Measurements from ENCODE around the gene KCNJ18.
"Not testable (repeated sequence)": the region's sequence is repeated elsewhere in the genome, so short reads cannot be mapped to it uniquely, and the experiment has no call there.

GRCh38 chr17:21706546-21706945 is 14.2 kb downstream of the KCNJ18 start:
- TF ChIP-seq CTCF (IDR thresholded peaks at IDR 0.05; ENCODE audit: poor library complexity); EZH2 (IDR thresholded peaks at IDR 0.05; ENCODE audit: borderline replicate concordance): not testable (repeated sequence)
